Measurements from ENCODE around the gene FCHO1. TPM values are rescaled to one million over a fixed set of nuclear protein-coding genes. Genes with fewer than 3 reads are reported as not detected.

FCHO1 gene
- total and polyA plus RNA-seq, 2 experiments from 2014 or later, result 18.5 to 42.3 TPM

DNA sequence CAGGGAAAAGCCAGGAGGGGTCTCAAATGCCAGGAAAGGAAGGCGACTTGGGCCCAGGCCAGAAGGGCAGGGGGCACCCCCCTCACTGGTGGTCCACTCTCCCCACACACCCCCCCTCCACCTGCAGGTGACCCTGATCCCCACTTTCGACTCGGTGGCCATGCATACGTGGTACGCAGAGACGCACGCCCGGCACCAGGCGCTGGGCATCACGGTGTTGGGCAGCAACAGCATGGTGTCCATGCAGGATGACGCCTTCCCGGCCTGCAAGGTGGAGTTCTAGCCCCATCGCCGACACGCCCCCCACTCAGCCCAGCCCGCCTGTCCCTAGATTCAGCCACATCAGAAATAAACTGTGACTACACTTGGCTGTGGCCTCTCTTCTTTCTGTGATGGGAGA is 17.1 kb upstream of the FCHO1 start:
- Histone ChIP-seq H3F3A (replicated peaks; ENCODE audit: low read depth) (peaks cover 9% of the 10 kb centered on the region; the same call in 1 of the 2 replicates), H3K4me3 (no peak overlapping the region)

DNA sequence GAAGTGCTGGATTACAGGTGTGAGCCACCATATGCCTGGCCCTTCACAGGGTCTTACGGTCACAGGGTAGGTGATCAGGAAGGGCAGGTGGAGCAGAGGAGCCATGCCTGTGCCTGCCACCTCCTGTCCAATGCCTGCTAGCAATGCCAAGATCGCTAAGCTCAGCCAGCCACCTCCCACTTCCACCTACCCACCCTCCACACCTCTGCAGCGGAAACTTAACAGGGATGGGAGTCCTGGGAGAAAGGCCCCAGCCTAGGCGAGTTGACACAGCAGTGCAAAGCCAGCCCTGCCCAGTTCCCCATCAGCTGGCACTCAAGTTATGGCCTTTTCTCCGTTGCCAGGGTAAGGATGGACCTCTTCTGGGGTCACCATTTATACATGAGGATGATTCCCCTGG is 15.9 kb upstream of the FCHO1 start:
- Histone ChIP-seq H3K4me1 (ENCODE audit: insufficient read depth) (0 out of 2 replicates have a peak, but pooled peaks cover 3% of the 10 kb centered on the region), H4K20me1 (replicated peaks; ENCODE audit: insufficient read depth) (peaks cover 39% of the 10 kb centered on the region), H3K79me2 (replicated peaks; ENCODE audit: insufficient read depth) (peaks cover 25% of the 10 kb centered on the region), H2AFZ (no peak overlapping the region), H3K36me3 (ENCODE audit: insufficient read depth) (peaks cover 14% of the 10 kb centered on the region), H3K4me3 (no peak overlapping the region), H3K27me3 (ENCODE audit: insufficient read depth) (no peaks in the 10 kb centered on the region), H3K4me2 (no peak overlapping the region), H3K27ac (ENCODE audit: low read depth) (no peak overlapping the region), H3K9me2 (ENCODE audit: insufficient read depth) (no peaks in the 10 kb centered on the region), H3F3A (replicated peaks; ENCODE audit: low read depth) (peaks cover 9% of the 10 kb centered on the region; the same call in 1 of the 2 replicates)
- H3K4me1 Mint-ChIP-seq, result peaks cover 4% of the 10 kb centered on the region; the same call in 1 of the 3 replicates
- no peak overlapping the region for H3K4me3 Mint-ChIP-seq
- DNase-seq (ENCODE audit: low spot score) (no peak), ATAC-seq (no peak)
- H3K36me3 Mint-ChIP-seq (ENCODE audit: low read depth), result peaks cover 57% of the 10 kb centered on the region
- H3K27ac Mint-ChIP-seq, result no peak overlapping the region
- no peaks in the 10 kb centered on the region; the same call in 2 of the 3 replicates for H3K9me3 Mint-ChIP-seq
- H3K27me3 Mint-ChIP-seq (ENCODE audit: insufficient read depth, low read depth, poor library complexity), result peaks cover 2% of the 10 kb centered on the region
- TF ChIP-seq ETS1 (IDR thresholded peaks at IDR 0.05), result no peak
- no peak for TF ChIP-seq EZH2phosphoT487 (IDR thresholded peaks at IDR 0.05; ENCODE audit: unreplicated experiment)
- TF ChIP-seq ZNF331 (CRISPR knock-in tag; IDR thresholded peaks at IDR 0.05; ENCODE audit: low read depth), result no peak
- TF ChIP-seq EZH2 (IDR thresholded peaks at IDR 0.05; ENCODE audit: low read depth, unreplicated experiment), result no peak
- no peak for TF ChIP-seq JUNB (IDR thresholded peaks at IDR 0.05; ENCODE audit: unreplicated experiment)
- no peak for TF ChIP-seq POLR2AphosphoS5 (IDR thresholded peaks at IDR 0.05; ENCODE audit: low read depth)
- TF ChIP-seq NANOG (IDR thresholded peaks at IDR 0.05; ENCODE audit: borderline replicate concordance), result no peak
- TF ChIP-seq ZNF114 (CRISPR knock-in tag; IDR thresholded peaks at IDR 0.05), result no peak
- TF ChIP-seq CREB1 (CRISPR knock-in tag; IDR thresholded peaks at IDR 0.05; ENCODE audit: low read depth), result no peak
- TF ChIP-seq, protein P1, sequence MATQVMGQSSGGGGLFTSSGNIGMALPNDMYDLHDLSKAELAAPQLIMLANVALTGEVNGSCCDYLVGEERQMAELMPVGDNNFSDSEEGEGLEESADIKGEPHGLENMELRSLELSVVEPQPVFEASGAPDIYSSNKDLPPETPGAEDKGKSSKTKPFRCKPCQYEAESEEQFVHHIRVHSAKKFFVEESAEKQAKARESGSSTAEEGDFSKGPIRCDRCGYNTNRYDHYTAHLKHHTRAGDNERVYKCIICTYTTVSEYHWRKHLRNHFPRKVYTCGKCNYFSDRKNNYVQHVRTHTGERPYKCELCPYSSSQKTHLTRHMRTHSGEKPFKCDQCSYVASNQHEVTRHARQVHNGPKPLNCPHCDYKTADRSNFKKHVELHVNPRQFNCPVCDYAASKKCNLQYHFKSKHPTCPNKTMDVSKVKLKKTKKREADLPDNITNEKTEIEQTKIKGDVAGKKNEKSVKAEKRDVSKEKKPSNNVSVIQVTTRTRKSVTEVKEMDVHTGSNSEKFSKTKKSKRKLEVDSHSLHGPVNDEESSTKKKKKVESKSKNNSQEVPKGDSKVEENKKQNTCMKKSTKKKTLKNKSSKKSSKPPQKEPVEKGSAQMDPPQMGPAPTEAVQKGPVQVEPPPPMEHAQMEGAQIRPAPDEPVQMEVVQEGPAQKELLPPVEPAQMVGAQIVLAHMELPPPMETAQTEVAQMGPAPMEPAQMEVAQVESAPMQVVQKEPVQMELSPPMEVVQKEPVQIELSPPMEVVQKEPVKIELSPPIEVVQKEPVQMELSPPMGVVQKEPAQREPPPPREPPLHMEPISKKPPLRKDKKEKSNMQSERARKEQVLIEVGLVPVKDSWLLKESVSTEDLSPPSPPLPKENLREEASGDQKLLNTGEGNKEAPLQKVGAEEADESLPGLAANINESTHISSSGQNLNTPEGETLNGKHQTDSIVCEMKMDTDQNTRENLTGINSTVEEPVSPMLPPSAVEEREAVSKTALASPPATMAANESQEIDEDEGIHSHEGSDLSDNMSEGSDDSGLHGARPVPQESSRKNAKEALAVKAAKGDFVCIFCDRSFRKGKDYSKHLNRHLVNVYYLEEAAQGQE (IDR thresholded peaks at IDR 0.05; ENCODE audit: unreplicated experiment), result no peak
- no peak for TF ChIP-seq STAT1 (IDR thresholded peaks at IDR 0.05; ENCODE audit: unreplicated experiment)

More for the DNA sequence above, 17.1 kb upstream of the FCHO1 start:
- Mint-ChIP-seq H3K36me3 (ENCODE audit: low read depth) (peaks cover 69% of the 10 kb centered on the region), H3K9me3 (no peaks in the 10 kb centered on the region; the same call in 2 of the 3 replicates), H3K4me3 (no peak overlapping the region), H3K4me1 (peaks cover 3% of the 10 kb centered on the region; the same call in 1 of the 3 replicates), H3K27ac (no peak overlapping the region), H3K27me3 (ENCODE audit: insufficient read depth, low read depth, poor library complexity) (peaks cover 4% of the 10 kb centered on the region)
- Histone ChIP-seq H3K4me2 (no peak overlapping the region), H3K9me2 (ENCODE audit: insufficient read depth) (no peaks in the 10 kb centered on the region), H4K20me1 (replicated peaks; ENCODE audit: insufficient read depth) (peaks cover 45% of the 10 kb centered on the region), H3K27me3 (ENCODE audit: insufficient read depth) (no peaks in the 10 kb centered on the region), H3K36me3 (ENCODE audit: insufficient read depth) (peaks cover 20% of the 10 kb centered on the region), H2AFZ (no peak overlapping the region), H3K27ac (ENCODE audit: low read depth) (no peak overlapping the region), H3K79me2 (replicated peaks; ENCODE audit: insufficient read depth) (peaks cover 37% of the 10 kb centered on the region), H3K4me1 (ENCODE audit: insufficient read depth) (0 out of 2 replicates have a peak, but pooled peaks cover 2% of the 10 kb centered on the region)
- TF ChIP-seq POLR2AphosphoS5 (IDR thresholded peaks at IDR 0.05; ENCODE audit: low read depth) (no peak), NANOG (IDR thresholded peaks at IDR 0.05; ENCODE audit: borderline replicate concordance) (no peak), CREB1 (CRISPR knock-in tag; IDR thresholded peaks at IDR 0.05; ENCODE audit: low read depth) (no peak)
- ATAC-seq (no peak), DNase-seq (ENCODE audit: low spot score) (no peak)

Data from GM23338 (cell line).